ENCODE measurements around the gene IGDCC3. TPM values are rescaled to one million over a fixed set of nuclear protein-coding genes. Genes with fewer than 3 reads are reported as not detected.

The IGDCC3 gene
- total RNA-seq, 1 experiment from 2014 or later, result not detected

- H3K36me3 ChIP-seq, result no peaks in the 10 kb centered on the region
- H3K4me1 ChIP-seq (replicated peaks), result no peaks in the 10 kb centered on the region
Observed at GRCh38 chr15:65344214-65344913, 33.4 kb downstream of the IGDCC3 start.

GRCh38 chr15:65343374-65343981 lies 34.3 kb downstream of the IGDCC3 start:
- no peak for DNase-seq (ENCODE audit: low read depth in 1 of 2, low spot score in 2 of 2)
- Histone ChIP-seq H3K36me3 (no peaks in the 10 kb centered on the region), H3K4me3 (no peak overlapping the region), H3K27ac (no peak overlapping the region), H3K9me3 (replicated peaks) (no peaks in the 10 kb centered on the region), H3K4me1 (replicated peaks) (no peaks in the 10 kb centered on the region), H3K27me3 (replicated peaks) (peaks cover 12% of the 10 kb centered on the region)

More at GRCh38 chr15:65344214-65344913, 33.4 kb downstream of the IGDCC3 start:
- Histone ChIP-seq H3K9me3 (replicated peaks) (no peaks in the 10 kb centered on the region), H3K27ac (no peak overlapping the region), H3K27me3 (replicated peaks) (peaks cover 6% of the 10 kb centered on the region), H3K4me3 (no peak overlapping the region)
- no peak for DNase-seq (ENCODE audit: low read depth in 1 of 2, low spot score in 2 of 2)

- Histone ChIP-seq H3K9me3 (replicated peaks) (no peaks in the 10 kb centered on the region), H3K36me3 (no peaks in the 10 kb centered on the region), H3K4me3 (no peak overlapping the region), H3K4me1 (replicated peaks) (no peaks in the 10 kb centered on the region), H3K27ac (no peak overlapping the region), H3K27me3 (replicated peaks) (peaks cover 12% of the 10 kb centered on the region)
- no peak for DNase-seq (ENCODE audit: low read depth in 1 of 2, low spot score in 2 of 2)
Observed at GRCh38 chr15:65342493-65342892, 35.3 kb downstream of the IGDCC3 start.

GRCh38 chr15:65339920-65340319 lies 37.9 kb downstream of the IGDCC3 start:
- H3K9me3 ChIP-seq (replicated peaks), result no peaks in the 10 kb centered on the region
- H3K27ac ChIP-seq, result no peak overlapping the region
- H3K27me3 ChIP-seq (replicated peaks), result peaks cover 12% of the 10 kb centered on the region
- no peak for DNase-seq (ENCODE audit: low read depth in 1 of 2, low spot score in 2 of 2)
- no peaks in the 10 kb centered on the region for H3K36me3 ChIP-seq
- H3K4me1 ChIP-seq (replicated peaks), result no peaks in the 10 kb centered on the region
- H3K4me3 ChIP-seq, result no peak overlapping the region

- H3K4me3 ChIP-seq, result no peak overlapping the region
- no peaks in the 10 kb centered on the region for H3K4me1 ChIP-seq (replicated peaks)
- peaks cover 12% of the 10 kb centered on the region for H3K27me3 ChIP-seq (replicated peaks)
- no peaks in the 10 kb centered on the region for H3K36me3 ChIP-seq
- DNase-seq (ENCODE audit: low read depth in 1 of 2, low spot score in 2 of 2), result no peak
- H3K9me3 ChIP-seq (replicated peaks), result no peaks in the 10 kb centered on the region
- H3K27ac ChIP-seq, result no peak overlapping the region
Observed at GRCh38 chr15:65339416-65339815, 38.4 kb downstream of the IGDCC3 start.

GRCh38 chr15:65338823-65339222 lies 39.0 kb downstream of the IGDCC3 start:
- DNase-seq (ENCODE audit: low read depth in 1 of 2, low spot score in 2 of 2), result no peak
- Histone ChIP-seq H3K4me1 (replicated peaks) (no peaks in the 10 kb centered on the region), H3K4me3 (no peak overlapping the region), H3K27ac (no peak overlapping the region), H3K27me3 (replicated peaks) (peaks cover 12% of the 10 kb centered on the region), H3K36me3 (no peaks in the 10 kb centered on the region), H3K9me3 (replicated peaks) (no peaks in the 10 kb centered on the region)

- Histone ChIP-seq H3K9me3 (replicated peaks) (no peaks in the 10 kb centered on the region), H3K27me3 (replicated peaks) (peaks cover 12% of the 10 kb centered on the region), H3K36me3 (no peaks in the 10 kb centered on the region), H3K27ac (no peak overlapping the region), H3K4me1 (replicated peaks) (no peaks in the 10 kb centered on the region), H3K4me3 (no peak overlapping the region)
- DNase-seq (ENCODE audit: low read depth in 1 of 2, low spot score in 2 of 2), result no peak
Observed at GRCh38 chr15:65338366-65338765, 39.4 kb downstream of the IGDCC3 start.

- no peaks in the 10 kb centered on the region for H3K36me3 ChIP-seq
- H3K27ac ChIP-seq, result no peak overlapping the region
- H3K9me3 ChIP-seq (replicated peaks), result no peaks in the 10 kb centered on the region
- peaks cover 12% of the 10 kb centered on the region for H3K27me3 ChIP-seq (replicated peaks)
- no peaks in the 10 kb centered on the region for H3K4me1 ChIP-seq (replicated peaks)
- H3K4me3 ChIP-seq, result no peak overlapping the region
- no peak for DNase-seq (ENCODE audit: low read depth in 1 of 2, low spot score in 2 of 2)
Observed at GRCh38 chr15:65337436-65338070, 40.2 kb downstream of the IGDCC3 start.

- Histone ChIP-seq H3K4me1 (replicated peaks) (no peaks in the 10 kb centered on the region), H3K36me3 (no peaks in the 10 kb centered on the region), H3K27me3 (replicated peaks) (peaks cover 12% of the 10 kb centered on the region), H3K4me3 (no peak overlapping the region), H3K27ac (no peak overlapping the region), H3K9me3 (replicated peaks) (no peaks in the 10 kb centered on the region)
- no peak for DNase-seq (ENCODE audit: low read depth in 1 of 2, low spot score in 2 of 2)
Observed at GRCh38 chr15:65336493-65337435, 41.0 kb downstream of the IGDCC3 start.

- H3K27me3 ChIP-seq (replicated peaks), result peaks cover 6% of the 10 kb centered on the region
Observed at GRCh38 chr15:65335278-65336055, 42.3 kb downstream of the IGDCC3 start.

GRCh38 chr15:65334586-65335231 lies 43.1 kb downstream of the IGDCC3 start:
- Histone ChIP-seq H3K27ac (no peak overlapping the region), H3K4me3 (no peak overlapping the region), H3K27me3 (replicated peaks) (peaks cover 6% of the 10 kb centered on the region), H3K36me3 (no peaks in the 10 kb centered on the region), H3K9me3 (replicated peaks) (no peaks in the 10 kb centered on the region), H3K4me1 (replicated peaks) (no peaks in the 10 kb centered on the region)
- DNase-seq (ENCODE audit: low read depth in 1 of 2, low spot score in 2 of 2), result no peak

More at GRCh38 chr15:65335278-65336055, 42.3 kb downstream of the IGDCC3 start:
- Histone ChIP-seq H3K4me1 (replicated peaks) (no peaks in the 10 kb centered on the region), H3K4me3 (no peak overlapping the region), H3K36me3 (no peaks in the 10 kb centered on the region), H3K27ac (no peak overlapping the region), H3K9me3 (replicated peaks) (no peaks in the 10 kb centered on the region)
- no peak for DNase-seq (ENCODE audit: low read depth in 1 of 2, low spot score in 2 of 2)

GRCh38 chr15:65333856-65334255 lies 43.9 kb downstream of the IGDCC3 start:
- DNase-seq (ENCODE audit: low read depth in 1 of 2, low spot score in 2 of 2), result no peak
- H3K36me3 ChIP-seq, result no peaks in the 10 kb centered on the region
- no peaks in the 10 kb centered on the region for H3K9me3 ChIP-seq (replicated peaks)
- peaks cover 1% of the 10 kb centered on the region; the same call in 1 of the 2 replicates for H3K27me3 ChIP-seq (replicated peaks)
- H3K4me3 ChIP-seq, result no peak overlapping the region
- H3K4me1 ChIP-seq (replicated peaks), result no peaks in the 10 kb centered on the region
- H3K27ac ChIP-seq, result no peak overlapping the region

Measured in SJSA1 (cell line).